ENCODE results near the gene ZNF598. TPM values are rescaled to one million over a fixed set of nuclear protein-coding genes. Genes with fewer than 3 reads are reported as not detected.
A peak's percentile ranks its signal among the peaks of the same experiment; 100 is the strongest.

ZNF598 gene
- total and polyA plus RNA-seq, 2 of the 13 experiments (the other 11 are each of a cell fraction or from before 2014, with no cell fraction given): 13.5 to 14.2 TPM

- 14% methylated on average over 1 of the region's 16 CpGs for WGBS (ENCODE audit: low lambda C conversion rate)
- H4K20me1 ChIP-seq (ENCODE audit: insufficient read depth, low read length): 0 out of 2 replicates have a peak, but pooled peaks cover 7% of the 10 kb centered on the region
- peaks cover 62% of the 10 kb centered on the region for H3K4me1 ChIP-seq (ENCODE audit: insufficient read depth, low read length)
- in situ Hi-C loops (cut with HindIII; ENCODE audit: extremely low pct_ligation_motif_present, low pct_unique_long_range_greater_than_20kb) (no loop called here), intact Hi-C loops (cut with micrococcal nuclease; ENCODE audit: unreplicated experiment) (no loop called here)
- ChIA-PET POLR2A (interaction anchor here (1.0 to 6.2 kb wide), 4 partner anchors 8 to 129 kb away, joined by 3 to 62 read pairs (median 32); partner anchors contain the start of gene TRAF7), CTCF (ENCODE audit: low intra/inter-chr PET ratio, low total read pairs) (no interaction called here)
- no peak for DNase-seq (ENCODE audit: low spot score)
- peak overlapping the region; percentile 81 for H3K4me2 ChIP-seq (ENCODE audit: low read depth, low read length)
- no peaks in the 10 kb centered on the region for H3K9me3 ChIP-seq (ENCODE audit: low read length)
- peaks cover 1 to 9% of the 10 kb centered on the region in 2 experiments; a peak in 2 of 5 replicates for H3K27me3 ChIP-seq (ENCODE audit: control insufficient read depth in 1 of 2, insufficient read depth in 2 of 2, low read length in 2 of 2)
- peak overlapping the region; percentile 45 to 79 (median 58) for H3K4me3 ChIP-seq (replicated peaks in 1 of 3; ENCODE audit: insufficient read depth in 1 of 3, low read depth in 2 of 3, low read length in 3 of 3)
- H3K79me2 ChIP-seq (ENCODE audit: insufficient read depth, low read length): peaks cover 3% of the 10 kb centered on the region
- peak; percentile 1; the same call in 2 of the 3 replicates for ATAC-seq
- FAIRE-seq: no peak
- BruUV-seq (replicated peaks): no TSS peak
- no peak overlapping the region for H3K27ac ChIP-seq (ENCODE audit: extremely low read length, insufficient read depth, low read length)
- no peak overlapping the region for H2AFZ ChIP-seq (ENCODE audit: low read length)
- H3K36me3 ChIP-seq (replicated peaks in 1 of 2; ENCODE audit: control insufficient read depth in 1 of 2, insufficient read depth in 2 of 2, low read length in 2 of 2): no peaks in the 10 kb centered on the region
- H3K9ac ChIP-seq (ENCODE audit: insufficient read depth, low read depth, low read length): peak overlapping the region; percentile 60; the same call in 1 of the 2 replicates
- TF ChIP-seq ZC3H4 (CRISPR knock-in tag; IDR thresholded peaks at IDR 0.05; ENCODE audit: borderline replicate concordance): no peak
- TF ChIP-seq ZNF563 (CRISPR knock-in tag; IDR thresholded peaks at IDR 0.05): 0 out of 2 replicates have a peak, but pooled peaks have one; percentile 37
- 0 out of 2 replicates have a peak, but pooled peaks have one; percentile 34 for TF ChIP-seq PITX1 (CRISPR knock-in tag; IDR thresholded peaks at IDR 0.05)
- TF ChIP-seq ARNT (IDR thresholded peaks at IDR 0.05): no peak
- TF ChIP-seq MAX (IDR thresholded peaks at IDR 0.05): 0 out of 2 replicates have a peak, but pooled peaks have one; percentile 19
- TF ChIP-seq, protein P1, sequence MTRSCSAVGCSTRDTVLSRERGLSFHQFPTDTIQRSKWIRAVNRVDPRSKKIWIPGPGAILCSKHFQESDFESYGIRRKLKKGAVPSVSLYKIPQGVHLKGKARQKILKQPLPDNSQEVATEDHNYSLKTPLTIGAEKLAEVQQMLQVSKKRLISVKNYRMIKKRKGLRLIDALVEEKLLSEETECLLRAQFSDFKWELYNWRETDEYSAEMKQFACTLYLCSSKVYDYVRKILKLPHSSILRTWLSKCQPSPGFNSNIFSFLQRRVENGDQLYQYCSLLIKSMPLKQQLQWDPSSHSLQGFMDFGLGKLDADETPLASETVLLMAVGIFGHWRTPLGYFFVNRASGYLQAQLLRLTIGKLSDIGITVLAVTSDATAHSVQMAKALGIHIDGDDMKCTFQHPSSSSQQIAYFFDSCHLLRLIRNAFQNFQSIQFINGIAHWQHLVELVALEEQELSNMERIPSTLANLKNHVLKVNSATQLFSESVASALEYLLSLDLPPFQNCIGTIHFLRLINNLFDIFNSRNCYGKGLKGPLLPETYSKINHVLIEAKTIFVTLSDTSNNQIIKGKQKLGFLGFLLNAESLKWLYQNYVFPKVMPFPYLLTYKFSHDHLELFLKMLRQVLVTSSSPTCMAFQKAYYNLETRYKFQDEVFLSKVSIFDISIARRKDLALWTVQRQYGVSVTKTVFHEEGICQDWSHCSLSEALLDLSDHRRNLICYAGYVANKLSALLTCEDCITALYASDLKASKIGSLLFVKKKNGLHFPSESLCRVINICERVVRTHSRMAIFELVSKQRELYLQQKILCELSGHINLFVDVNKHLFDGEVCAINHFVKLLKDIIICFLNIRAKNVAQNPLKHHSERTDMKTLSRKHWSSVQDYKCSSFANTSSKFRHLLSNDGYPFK (CRISPR knock-in tag; IDR thresholded peaks at IDR 0.05; ENCODE audit: borderline replicate concordance): 0 out of 2 replicates have a peak, but pooled peaks have one; percentile 36
- no peak for TF ChIP-seq ZNF180 (CRISPR knock-in tag; IDR thresholded peaks at IDR 0.05; ENCODE audit: borderline replicate concordance, low read depth)
- TF ChIP-seq, protein P2, sequence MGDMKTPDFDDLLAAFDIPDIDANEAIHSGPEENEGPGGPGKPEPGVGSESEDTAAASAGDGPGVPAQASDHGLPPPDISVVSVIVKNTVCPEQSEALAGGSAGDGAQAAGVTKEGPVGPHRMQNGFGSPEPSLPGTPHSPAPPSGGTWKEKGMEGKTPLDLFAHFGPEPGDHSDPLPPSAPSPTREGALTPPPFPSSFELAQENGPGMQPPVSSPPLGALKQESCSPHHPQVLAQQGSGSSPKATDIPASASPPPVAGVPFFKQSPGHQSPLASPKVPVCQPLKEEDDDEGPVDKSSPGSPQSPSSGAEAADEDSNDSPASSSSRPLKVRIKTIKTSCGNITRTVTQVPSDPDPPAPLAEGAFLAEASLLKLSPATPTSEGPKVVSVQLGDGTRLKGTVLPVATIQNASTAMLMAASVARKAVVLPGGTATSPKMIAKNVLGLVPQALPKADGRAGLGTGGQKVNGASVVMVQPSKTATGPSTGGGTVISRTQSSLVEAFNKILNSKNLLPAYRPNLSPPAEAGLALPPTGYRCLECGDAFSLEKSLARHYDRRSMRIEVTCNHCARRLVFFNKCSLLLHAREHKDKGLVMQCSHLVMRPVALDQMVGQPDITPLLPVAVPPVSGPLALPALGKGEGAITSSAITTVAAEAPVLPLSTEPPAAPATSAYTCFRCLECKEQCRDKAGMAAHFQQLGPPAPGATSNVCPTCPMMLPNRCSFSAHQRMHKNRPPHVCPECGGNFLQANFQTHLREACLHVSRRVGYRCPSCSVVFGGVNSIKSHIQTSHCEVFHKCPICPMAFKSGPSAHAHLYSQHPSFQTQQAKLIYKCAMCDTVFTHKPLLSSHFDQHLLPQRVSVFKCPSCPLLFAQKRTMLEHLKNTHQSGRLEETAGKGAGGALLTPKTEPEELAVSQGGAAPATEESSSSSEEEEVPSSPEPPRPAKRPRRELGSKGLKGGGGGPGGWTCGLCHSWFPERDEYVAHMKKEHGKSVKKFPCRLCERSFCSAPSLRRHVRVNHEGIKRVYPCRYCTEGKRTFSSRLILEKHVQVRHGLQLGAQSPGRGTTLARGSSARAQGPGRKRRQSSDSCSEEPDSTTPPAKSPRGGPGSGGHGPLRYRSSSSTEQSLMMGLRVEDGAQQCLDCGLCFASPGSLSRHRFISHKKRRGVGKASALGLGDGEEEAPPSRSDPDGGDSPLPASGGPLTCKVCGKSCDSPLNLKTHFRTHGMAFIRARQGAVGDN (CRISPR knock-in tag; IDR thresholded peaks at IDR 0.05): peak; percentile 30; the same call in 1 of the 2 replicates
- peak; percentile 17; the same call in 1 of the 2 replicates for TF ChIP-seq HIVEP1 (CRISPR knock-in tag; IDR thresholded peaks at IDR 0.05)
- TF ChIP-seq NFKB2 (CRISPR knock-in tag; IDR thresholded peaks at IDR 0.05; ENCODE audit: borderline replicate concordance): no peak
- TF ChIP-seq ZFX (CRISPR knock-in tag; IDR thresholded peaks at IDR 0.05; ENCODE audit: low read depth): peak; percentile 57
- no peak for TF ChIP-seq RAD21 (CRISPR knock-in tag; IDR thresholded peaks at IDR 0.05)
- TF ChIP-seq ZNF263 (CRISPR knock-in tag; IDR thresholded peaks at IDR 0.05): no peak
- TF ChIP-seq, protein P3, sequence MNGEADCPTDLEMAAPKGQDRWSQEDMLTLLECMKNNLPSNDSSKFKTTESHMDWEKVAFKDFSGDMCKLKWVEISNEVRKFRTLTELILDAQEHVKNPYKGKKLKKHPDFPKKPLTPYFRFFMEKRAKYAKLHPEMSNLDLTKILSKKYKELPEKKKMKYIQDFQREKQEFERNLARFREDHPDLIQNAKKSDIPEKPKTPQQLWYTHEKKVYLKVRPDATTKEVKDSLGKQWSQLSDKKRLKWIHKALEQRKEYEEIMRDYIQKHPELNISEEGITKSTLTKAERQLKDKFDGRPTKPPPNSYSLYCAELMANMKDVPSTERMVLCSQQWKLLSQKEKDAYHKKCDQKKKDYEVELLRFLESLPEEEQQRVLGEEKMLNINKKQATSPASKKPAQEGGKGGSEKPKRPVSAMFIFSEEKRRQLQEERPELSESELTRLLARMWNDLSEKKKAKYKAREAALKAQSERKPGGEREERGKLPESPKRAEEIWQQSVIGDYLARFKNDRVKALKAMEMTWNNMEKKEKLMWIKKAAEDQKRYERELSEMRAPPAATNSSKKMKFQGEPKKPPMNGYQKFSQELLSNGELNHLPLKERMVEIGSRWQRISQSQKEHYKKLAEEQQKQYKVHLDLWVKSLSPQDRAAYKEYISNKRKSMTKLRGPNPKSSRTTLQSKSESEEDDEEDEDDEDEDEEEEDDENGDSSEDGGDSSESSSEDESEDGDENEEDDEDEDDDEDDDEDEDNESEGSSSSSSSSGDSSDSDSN (CRISPR knock-in tag; IDR thresholded peaks at IDR 0.05): peak; percentile 50
- TF ChIP-seq ZNF17 (CRISPR knock-in tag; IDR thresholded peaks at IDR 0.05): no peak
These were observed 16.3 kb upstream of the ZNF598 start for GRCh38 chr16:2025878-2026460.

Measured in HepG2 (cell line).